AG09309 (cell line): ENCODE measurements around the gene WASF2.
"Not testable (repeated sequence)": the region's sequence is repeated elsewhere in the genome, so short reads cannot be mapped to it uniquely, and the experiment has no call there.

ENCODE experiments used
- DNase-seq: peaks from one replicate; pipeline ENCODE4 v3.0.0-alpha.2; 2010; ENCODE audit warnings: low read depth
- H3K4me3 ChIP-seq: 2 replicates; pipeline ENCODE4 v1.5.1; 2011; ENCODE audit warnings: mild to moderate bottlenecking, low read depth, low read length, moderate library complexity; ENCODE audit not compliant: control insufficient read depth
- CTCF ChIP-seq: IDR thresholded peaks from 2 replicates; pipeline ENCODE4 v1.5.1; 2011; ENCODE audit warnings: mild to moderate bottlenecking, low read depth, low read length, inconsistent platforms; ENCODE audit not compliant: insufficient read depth, control insufficient read depth; ENCODE audit errors: missing control alignments

The WASF2 gene

GRCh38 chr1:27469334-27469733 is 20.6 kb downstream of the WASF2 start:
- H3K4me3 ChIP-seq: no peak overlapping the region
- TF ChIP-seq CTCF: no peak
- no peak for DNase-seq

GRCh38 chr1:27468378-27468777 is 21.6 kb downstream of the WASF2 start:
- not testable (repeated sequence) for H3K4me3 ChIP-seq

GRCh38 chr1:27464926-27465647 is 24.9 kb downstream of the WASF2 start:
- no peak for TF ChIP-seq CTCF
- no peak overlapping the region for H3K4me3 ChIP-seq

More at GRCh38 chr1:27468378-27468777, 21.6 kb downstream of the WASF2 start:
- not testable (repeated sequence) for DNase-seq

GRCh38 chr1:27463916-27464315 is 26.1 kb downstream of the WASF2 start:
- not testable (repeated sequence) for DNase-seq, H3K4me3 ChIP-seq

More at GRCh38 chr1:27464926-27465647, 24.9 kb downstream of the WASF2 start:
- DNase-seq: no peak

GRCh38 chr1:27458521-27458920 is 31.4 kb downstream of the WASF2 start:
- H3K4me3 ChIP-seq, DNase-seq: not testable (repeated sequence)

GRCh38 chr1:27455139-27455811 is 34.7 kb downstream of the WASF2 start:
- DNase-seq: no peak
- TF ChIP-seq CTCF: no peak
- no peak overlapping the region for H3K4me3 ChIP-seq

- no peak overlapping the region for H3K4me3 ChIP-seq
- no peak for DNase-seq
- TF ChIP-seq CTCF: no peak
These were observed 35.4 kb downstream of the WASF2 start for GRCh38 chr1:27454610-27455009.

- H3K4me3 ChIP-seq: no peak overlapping the region
- DNase-seq: no peak
- TF ChIP-seq CTCF: no peak
These were observed 38.6 kb downstream of the WASF2 start for GRCh38 chr1:27451343-27451742.
